Measurements from ENCODE around the gene CEL. TPM values are rescaled to one million over a fixed set of nuclear protein-coding genes. Genes with fewer than 3 reads are reported as not detected.
"Not testable (repeated sequence)": the region's sequence is repeated elsewhere in the genome, so short reads cannot be mapped to it uniquely, and the experiment has no call there.

Gene CEL
- total RNA-seq: 1 to 10 TPM; 1.7 to 2.8 TPM

DNA sequence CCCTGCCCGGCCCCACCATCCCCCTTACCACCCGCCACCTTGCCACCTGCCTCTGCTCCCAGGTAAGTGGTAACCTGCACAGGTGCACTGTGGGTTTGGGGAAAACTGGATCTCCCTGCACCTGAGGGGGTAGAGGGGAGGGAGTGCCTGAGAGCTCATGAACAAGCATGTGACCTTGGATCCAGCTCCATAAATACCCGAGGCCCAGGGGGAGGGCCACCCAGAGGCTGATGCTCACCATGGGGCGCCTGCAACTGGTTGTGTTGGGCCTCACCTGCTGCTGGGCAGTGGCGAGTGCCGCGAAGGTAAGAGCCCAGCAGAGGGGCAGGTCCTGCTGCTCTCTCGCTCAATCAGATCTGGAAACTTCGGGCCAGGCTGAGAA is at the start of gene CEL:
Gene CEL (plus strand): TSS at position 218 of the 382 bp plus-strand sequence. CDS start 22 bp downstream, at position 240.
- peak within 1 kb of the TSS in 1 of 2 donors; percentile 58 for H3K27ac ChIP-seq
- 61% methylated on average over 5 of the region's 9 CpGs for WGBS
- H3K36me3 ChIP-seq; H3K4me1 ChIP-seq (replicated peaks); H3K27me3 ChIP-seq (replicated peaks; ENCODE audit: insufficient read depth); intact Hi-C loops (cut with DNase I); H3K4me3 ChIP-seq; DNase-seq (ENCODE audit: low spot score); H3K9me3 ChIP-seq: not testable (repeated sequence)

DNA sequence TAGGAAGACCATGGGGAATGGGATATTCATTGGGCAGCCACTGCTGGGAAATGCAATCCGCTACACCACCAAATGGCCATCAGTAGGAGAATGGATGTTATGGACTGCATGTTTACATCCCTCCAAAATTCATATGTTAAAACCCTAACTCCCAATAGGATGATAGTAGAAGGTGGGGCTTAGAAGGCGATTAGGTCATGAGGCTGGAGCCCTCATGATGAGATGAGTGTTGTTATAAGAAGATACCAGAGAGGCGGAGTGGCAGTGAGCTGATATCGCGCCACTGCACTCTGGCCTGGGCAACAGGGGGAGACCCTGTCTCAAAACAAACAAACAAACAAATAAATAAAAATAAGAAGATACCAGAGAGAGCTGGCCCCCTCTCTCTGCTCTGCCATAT is 47.1 kb upstream of the CEL start:
- Histone ChIP-seq H3K4me3 (no peak overlapping the region), H3K9me3 (no peaks in the 10 kb centered on the region), H3K27ac (no peak overlapping the region), H3K4me1 (replicated peaks) (no peaks in the 10 kb centered on the region), H3K36me3 (no peaks in the 10 kb centered on the region), H3K27me3 (replicated peaks; ENCODE audit: insufficient read depth) (no peaks in the 10 kb centered on the region)
- intact Hi-C loops (cut with DNase I): no loop called here
- 84% methylated on average over 5 of the region's 5 CpGs for WGBS
- no peak for TF ChIP-seq POLR2AphosphoS5 (IDR thresholded peaks at IDR 0.05)
- TF ChIP-seq, protein P1, sequence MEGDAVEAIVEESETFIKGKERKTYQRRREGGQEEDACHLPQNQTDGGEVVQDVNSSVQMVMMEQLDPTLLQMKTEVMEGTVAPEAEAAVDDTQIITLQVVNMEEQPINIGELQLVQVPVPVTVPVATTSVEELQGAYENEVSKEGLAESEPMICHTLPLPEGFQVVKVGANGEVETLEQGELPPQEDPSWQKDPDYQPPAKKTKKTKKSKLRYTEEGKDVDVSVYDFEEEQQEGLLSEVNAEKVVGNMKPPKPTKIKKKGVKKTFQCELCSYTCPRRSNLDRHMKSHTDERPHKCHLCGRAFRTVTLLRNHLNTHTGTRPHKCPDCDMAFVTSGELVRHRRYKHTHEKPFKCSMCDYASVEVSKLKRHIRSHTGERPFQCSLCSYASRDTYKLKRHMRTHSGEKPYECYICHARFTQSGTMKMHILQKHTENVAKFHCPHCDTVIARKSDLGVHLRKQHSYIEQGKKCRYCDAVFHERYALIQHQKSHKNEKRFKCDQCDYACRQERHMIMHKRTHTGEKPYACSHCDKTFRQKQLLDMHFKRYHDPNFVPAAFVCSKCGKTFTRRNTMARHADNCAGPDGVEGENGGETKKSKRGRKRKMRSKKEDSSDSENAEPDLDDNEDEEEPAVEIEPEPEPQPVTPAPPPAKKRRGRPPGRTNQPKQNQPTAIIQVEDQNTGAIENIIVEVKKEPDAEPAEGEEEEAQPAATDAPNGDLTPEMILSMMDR (IDR thresholded peaks at IDR 0.05): no peak
- no peak for TF ChIP-seq POLR2A (IDR thresholded peaks at IDR 0.05)
- DNase-seq (ENCODE audit: low spot score): no peak

DNA sequence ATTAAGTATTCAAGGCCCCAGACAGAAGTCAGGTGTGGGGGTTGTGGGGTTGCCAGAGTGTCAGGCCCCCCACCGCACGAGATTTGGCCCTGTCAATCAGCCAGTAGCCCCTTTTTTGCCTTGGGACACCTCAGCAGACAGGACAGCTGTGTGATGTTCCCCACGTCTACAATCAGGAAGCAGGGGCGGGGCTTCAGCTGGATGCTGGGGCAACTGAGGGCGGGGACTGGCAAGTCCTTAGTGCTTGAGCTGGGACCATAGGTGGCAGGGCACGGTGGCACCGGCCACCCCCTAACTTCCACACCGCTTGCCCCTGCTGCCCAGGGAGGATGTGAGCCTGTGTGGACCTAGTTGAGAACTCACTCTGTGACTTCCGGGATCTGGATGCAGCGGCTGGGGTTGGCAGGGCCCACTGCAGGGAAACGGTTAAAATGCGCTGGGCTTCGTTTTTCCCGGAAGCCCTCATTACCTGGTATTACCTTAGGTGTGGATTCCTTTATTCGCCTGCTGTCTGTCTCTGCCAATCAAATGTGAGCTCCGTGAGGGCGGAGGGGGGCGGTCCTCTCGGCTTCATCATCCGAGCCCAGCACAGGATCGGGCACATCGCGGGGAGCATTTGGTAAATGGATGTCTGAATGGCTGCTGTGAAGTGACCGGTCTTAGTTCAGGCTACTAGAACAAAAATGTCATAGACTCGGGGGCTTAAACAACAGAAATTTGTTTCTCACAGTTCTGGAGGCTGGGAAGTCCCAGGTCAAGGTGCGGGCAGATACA is 38.5 kb upstream of the CEL start:
- H3K4me3 ChIP-seq: no peak overlapping the region
- TF ChIP-seq, protein P1 (IDR thresholded peaks at IDR 0.05): no peak
- TF ChIP-seq POLR2AphosphoS5 (IDR thresholded peaks at IDR 0.05) (no peak), POLR2A (IDR thresholded peaks at IDR 0.05) (no peak)
- no peaks in the 10 kb centered on the region for H3K9me3 ChIP-seq
- no peak overlapping the region for H3K27ac ChIP-seq
- no peaks in the 10 kb centered on the region for H3K36me3 ChIP-seq
- DNase-seq (ENCODE audit: low spot score): no peak
- H3K4me1 ChIP-seq (replicated peaks): no peaks in the 10 kb centered on the region
- intact Hi-C loops (cut with DNase I): no loop called here
- no peaks in the 10 kb centered on the region for H3K27me3 ChIP-seq (replicated peaks; ENCODE audit: insufficient read depth)
- 73% methylated on average over 26 of the region's 26 CpGs for WGBS

- Histone ChIP-seq H3K9me3 (no peaks in the 10 kb centered on the region), H3K27me3 (replicated peaks; ENCODE audit: insufficient read depth) (no peaks in the 10 kb centered on the region), H3K4me3 (no peak overlapping the region), H3K27ac (no peak overlapping the region), H3K4me1 (replicated peaks) (peaks cover 3% of the 10 kb centered on the region), H3K36me3 (no peaks in the 10 kb centered on the region)
- WGBS: 67% methylated on average over 3 of the region's 3 CpGs
- TF ChIP-seq, protein P1 (IDR thresholded peaks at IDR 0.05): no peak
- no peak for TF ChIP-seq POLR2A (IDR thresholded peaks at IDR 0.05)
- TF ChIP-seq POLR2AphosphoS5 (IDR thresholded peaks at IDR 0.05): no peak
- DNase-seq (ENCODE audit: low spot score): no peak
- intact Hi-C loops (cut with DNase I): no loop called here
Observed at GRCh38 chr9:133026426-133026825, 35.4 kb upstream of the CEL start.

DNA sequence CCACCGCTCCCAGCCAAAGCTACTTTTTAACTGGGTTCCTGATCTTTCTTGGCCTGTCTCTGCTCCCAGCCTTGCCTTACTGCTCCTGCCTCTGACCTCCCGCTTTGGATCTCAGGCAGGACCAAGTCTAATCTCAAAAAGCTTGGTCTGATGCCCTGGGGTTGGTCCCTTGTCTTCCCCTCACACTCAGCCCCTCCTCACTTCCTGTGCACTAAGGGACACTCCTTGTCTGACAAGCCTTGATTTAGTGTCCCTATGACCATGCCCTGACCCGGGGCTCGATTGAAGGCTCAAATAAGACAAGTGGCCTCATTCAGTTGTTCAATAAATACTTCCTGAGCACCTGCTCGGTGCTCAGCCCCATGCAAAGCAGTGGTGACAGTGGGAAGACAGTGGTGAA is 34.6 kb upstream of the CEL start:
- Histone ChIP-seq H3K36me3 (no peaks in the 10 kb centered on the region), H3K27me3 (replicated peaks; ENCODE audit: insufficient read depth) (no peaks in the 10 kb centered on the region), H3K4me1 (replicated peaks) (peaks cover 7% of the 10 kb centered on the region), H3K27ac (no peak overlapping the region), H3K9me3 (no peaks in the 10 kb centered on the region), H3K4me3 (no peak overlapping the region)
- TF ChIP-seq POLR2A (IDR thresholded peaks at IDR 0.05) (no peak), POLR2AphosphoS5 (IDR thresholded peaks at IDR 0.05) (no peak)
- TF ChIP-seq, protein P1 (IDR thresholded peaks at IDR 0.05): no peak
- WGBS: 56% methylated on average over 5 of the region's 5 CpGs
- intact Hi-C loops (cut with DNase I): no loop called here
- DNase-seq (ENCODE audit: low spot score): no peak

All from prostate gland (tissue), 2 donors.